ENCODE data around the gene ZG16. TPM values are rescaled to one million over a fixed set of nuclear protein-coding genes. Genes with fewer than 3 reads are reported as not detected.
"Not testable (repeated sequence)": the region's sequence is repeated elsewhere in the genome, so short reads cannot be mapped to it uniquely, and the experiment has no call there.

Gene ZG16
- total RNA-seq, 1 experiment from 2014 or later: 0.07 TPM

GRCh38 chr16:29784901-29785500, 6.9 kb downstream of the ZG16 start:
- no peak overlapping the region for H3K4me3 ChIP-seq (replicated peaks in 1 of 2; ENCODE audit: low read depth in 1 of 2, low read length in 2 of 2)
- no TSS peak for BruUV-seq (replicated peaks)
- peaks cover 2 to 16% of the 10 kb centered on the region in 2 experiments; a peak in 2 of 4 replicates for H3K4me1 ChIP-seq (ENCODE audit: control insufficient read depth in 1 of 2, insufficient read depth in 2 of 2, low read length in 2 of 2)
- ChIA-PET CTCF (interaction anchor here (0.8 to 1.0 kb wide), 2 partner anchors 28 to 84 kb away, joined by 3 to 4 read pairs; no protein-coding TSS in a partner anchor), POLR2A (no interaction called here), RAD21 (ENCODE audit: low non-redundant PET in 1 of 2, low total read pairs in 2 of 2, uncharacterized antibody in 2 of 2, unreplicated experiment in 2 of 2) (no interaction called here)
- intact Hi-C loops (cut with micrococcal nuclease): no loop called here
- no peak for DNase-seq (ENCODE audit: low read depth, low spot score)
- peak; percentile 60 for ATAC-seq
- H3K27ac ChIP-seq (ENCODE audit: low read depth, low read length): no peak overlapping the region
- no peaks in the 10 kb centered on the region; the same call in 1 of the 2 replicates for H3K9me2 ChIP-seq (ENCODE audit: insufficient read depth)
- H3K79me2 ChIP-seq (ENCODE audit: insufficient read depth, low read length): no peaks in the 10 kb centered on the region
- H4K20me1 ChIP-seq (ENCODE audit: insufficient read depth): no peaks in the 10 kb centered on the region
- TF ChIP-seq CTCF (IDR thresholded peaks at IDR 0.05 in 2 of 3, conservative IDR thresholded peaks at IDR 0.05 in 1 of 3; ENCODE audit: borderline replicate concordance in 1 of 3, insufficient read depth in 1 of 3, low read depth in 2 of 3, low read length in 2 of 3) (peak in 2 of 3 experiments; percentile 21 to 38; a peak in 3 of 6 replicates), SIN3A (IDR thresholded peaks at IDR 0.05; ENCODE audit: low read depth) (no peak), CBX3 (IDR thresholded peaks at IDR 0.05; ENCODE audit: low read depth) (no peak)
- no peaks in the 10 kb centered on the region for H3K27me3 ChIP-seq (ENCODE audit: insufficient read depth, low read length)
- no peak overlapping the region for H3K9ac ChIP-seq (ENCODE audit: low read length)
- H3K9me3 ChIP-seq (ENCODE audit: control insufficient read depth in 1 of 2, insufficient read depth in 1 of 2, low read depth in 1 of 2, low read length in 2 of 2): no peaks in the 10 kb centered on the region
- H2AFZ ChIP-seq (ENCODE audit: low read depth, low read length, poor library complexity, severe bottlenecking): no peak overlapping the region
- H3K4me2 ChIP-seq (ENCODE audit: low read length): no peak overlapping the region
- H3K36me3 ChIP-seq (ENCODE audit: control insufficient read depth in 1 of 2, insufficient read depth in 2 of 2, low read length in 2 of 2): no peaks in the 10 kb centered on the region

- DNase-seq (ENCODE audit: low read depth, low spot score); H3K4me2 ChIP-seq (ENCODE audit: low read length); POLR2A ChIA-PET; H3K9me3 ChIP-seq (ENCODE audit: control insufficient read depth in 1 of 2, insufficient read depth in 1 of 2, low read depth in 1 of 2, low read length in 2 of 2); H3K36me3 ChIP-seq (ENCODE audit: control insufficient read depth in 1 of 2, insufficient read depth in 2 of 2, low read length in 2 of 2); ATAC-seq; H3K27me3 ChIP-seq (ENCODE audit: insufficient read depth, low read length); H3K9ac ChIP-seq (ENCODE audit: low read length); H4K20me1 ChIP-seq (ENCODE audit: insufficient read depth); intact Hi-C loops (cut with micrococcal nuclease); H3K4me3 ChIP-seq (replicated peaks in 1 of 2; ENCODE audit: low read depth in 1 of 2, low read length in 2 of 2); H3K9me2 ChIP-seq (ENCODE audit: insufficient read depth); H3K27ac ChIP-seq (ENCODE audit: low read depth, low read length); H2AFZ ChIP-seq (ENCODE audit: low read depth, low read length, poor library complexity, severe bottlenecking); CTCF ChIA-PET; BruUV-seq (replicated peaks); RAD21 ChIA-PET (ENCODE audit: low non-redundant PET in 1 of 2, low total read pairs in 2 of 2, uncharacterized antibody in 2 of 2, unreplicated experiment in 2 of 2): not testable (repeated sequence)
- Histone ChIP-seq H3K4me1 (ENCODE audit: control insufficient read depth in 1 of 2, insufficient read depth in 2 of 2, low read length in 2 of 2) (peaks cover 8 to 24% of the 10 kb centered on the region in 2 experiments), H3K79me2 (ENCODE audit: insufficient read depth, low read length) (peaks cover 16% of the 10 kb centered on the region)
Measured at GRCh38 chr16:29787155-29787554, 9.1 kb downstream of the ZG16 start.
